HL-60 (cell line): ENCODE measurements around the gene PRICKLE2.

Experiments used
- DNase-seq, 2 experiments: peaks; one replicate each; pipeline ENCODE4 v3.0.0-alpha.2; 2010 to 2020; ENCODE audit warnings: low read depth in 1 of 2, low spot score in 1 of 2
- H3K27ac ChIP-seq: fragments of 250-450 bp; sonication (Bioruptor Pico); replicated peaks from 2 replicates; pipeline ENCODE4 v1.5.1; 2020; ENCODE audit warnings: mild to moderate bottlenecking, moderate library complexity
- H3K27me3 ChIP-seq: fragments of 250-450 bp; sonication (Bioruptor Pico); 2 replicates; pipeline ENCODE4 v1.5.1; 2021; ENCODE audit warnings: mild to moderate bottlenecking, moderate library complexity; ENCODE audit not compliant: insufficient read depth, poor library complexity, severe bottlenecking
- H3K4me3 ChIP-seq: replicated peaks from 2 replicates; pipeline ENCODE4 v1.5.1; 2011; ENCODE audit warnings: mild to moderate bottlenecking, control low read depth, low read length; ENCODE audit not compliant: insufficient read depth
- CTCF ChIP-seq: IDR thresholded peaks from one replicate; pipeline ENCODE4 v1.5.1; 2011; ENCODE audit warnings: low read length, control low read depth, inconsistent platforms; ENCODE audit not compliant: insufficient read depth
- GABPA ChIP-seq: IDR thresholded peaks from 2 replicates; pipeline ENCODE4 v1.6.1; 2012; ENCODE audit warnings: low read depth
- POLR2AphosphoS5 ChIP-seq: IDR thresholded peaks from 2 replicates; pipeline ENCODE4 v1.6.1; 2012; ENCODE audit warnings: low read depth
- SPI1 ChIP-seq: IDR thresholded peaks from 2 replicates; pipeline ENCODE4 v1.6.1; 2012; ENCODE audit warnings: low read depth, mild to moderate bottlenecking, borderline replicate concordance
- TF ChIP-seq, protein P1 (sequence below): IDR thresholded peaks from 2 replicates; pipeline ENCODE4 v1.6.1; 2012; ENCODE audit warnings: low read depth; ENCODE audit not compliant: insufficient replicate concordance

PRICKLE2 gene

DNA sequence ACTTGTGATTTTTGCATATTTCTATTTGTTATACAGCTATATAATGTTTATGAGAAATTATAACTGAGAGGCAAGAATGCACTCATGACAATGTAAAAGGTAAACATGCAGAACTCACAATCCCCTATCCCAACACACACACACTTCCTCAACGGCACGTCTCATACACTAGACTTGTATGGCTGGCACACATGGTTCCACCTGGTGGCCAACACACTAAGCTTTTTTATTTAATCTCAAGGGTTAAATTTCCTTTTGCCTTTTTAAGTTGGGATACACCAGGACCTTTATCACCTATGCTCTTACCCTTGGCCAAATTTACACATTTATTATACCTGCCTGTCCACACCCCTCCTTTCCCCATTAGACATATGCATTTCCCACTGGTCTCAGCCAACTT lies 113.4 kb downstream of the PRICKLE2 start:
- TF ChIP-seq POLR2AphosphoS5 (no peak), GABPA (no peak), SPI1 (no peak), CTCF (no peak)
- TF ChIP-seq, protein P1, sequence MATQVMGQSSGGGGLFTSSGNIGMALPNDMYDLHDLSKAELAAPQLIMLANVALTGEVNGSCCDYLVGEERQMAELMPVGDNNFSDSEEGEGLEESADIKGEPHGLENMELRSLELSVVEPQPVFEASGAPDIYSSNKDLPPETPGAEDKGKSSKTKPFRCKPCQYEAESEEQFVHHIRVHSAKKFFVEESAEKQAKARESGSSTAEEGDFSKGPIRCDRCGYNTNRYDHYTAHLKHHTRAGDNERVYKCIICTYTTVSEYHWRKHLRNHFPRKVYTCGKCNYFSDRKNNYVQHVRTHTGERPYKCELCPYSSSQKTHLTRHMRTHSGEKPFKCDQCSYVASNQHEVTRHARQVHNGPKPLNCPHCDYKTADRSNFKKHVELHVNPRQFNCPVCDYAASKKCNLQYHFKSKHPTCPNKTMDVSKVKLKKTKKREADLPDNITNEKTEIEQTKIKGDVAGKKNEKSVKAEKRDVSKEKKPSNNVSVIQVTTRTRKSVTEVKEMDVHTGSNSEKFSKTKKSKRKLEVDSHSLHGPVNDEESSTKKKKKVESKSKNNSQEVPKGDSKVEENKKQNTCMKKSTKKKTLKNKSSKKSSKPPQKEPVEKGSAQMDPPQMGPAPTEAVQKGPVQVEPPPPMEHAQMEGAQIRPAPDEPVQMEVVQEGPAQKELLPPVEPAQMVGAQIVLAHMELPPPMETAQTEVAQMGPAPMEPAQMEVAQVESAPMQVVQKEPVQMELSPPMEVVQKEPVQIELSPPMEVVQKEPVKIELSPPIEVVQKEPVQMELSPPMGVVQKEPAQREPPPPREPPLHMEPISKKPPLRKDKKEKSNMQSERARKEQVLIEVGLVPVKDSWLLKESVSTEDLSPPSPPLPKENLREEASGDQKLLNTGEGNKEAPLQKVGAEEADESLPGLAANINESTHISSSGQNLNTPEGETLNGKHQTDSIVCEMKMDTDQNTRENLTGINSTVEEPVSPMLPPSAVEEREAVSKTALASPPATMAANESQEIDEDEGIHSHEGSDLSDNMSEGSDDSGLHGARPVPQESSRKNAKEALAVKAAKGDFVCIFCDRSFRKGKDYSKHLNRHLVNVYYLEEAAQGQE = no peak
- H3K27me3 ChIP-seq = peaks cover 2% of the 10 kb centered on the region
- no peak for DNase-seq

DNA sequence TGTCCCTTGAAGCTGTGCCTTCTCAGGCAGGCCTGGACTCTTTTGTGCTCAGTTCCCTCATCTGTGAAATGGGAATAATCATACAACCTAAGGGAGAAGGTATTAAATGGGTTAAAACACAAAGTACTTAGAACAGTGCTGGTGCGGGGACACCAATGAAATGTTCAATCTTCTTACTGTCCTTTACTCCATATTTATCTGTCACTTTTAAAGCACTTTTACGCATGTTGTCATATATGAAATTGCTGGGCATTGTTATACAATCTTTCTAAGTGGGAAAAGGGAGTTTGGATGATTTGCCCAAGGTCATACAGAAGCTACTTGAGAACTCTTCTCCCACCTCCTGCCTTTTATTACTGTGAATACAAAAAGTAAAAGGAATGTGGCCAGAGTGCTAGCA lies 114.2 kb downstream of the PRICKLE2 start:
- no peak overlapping the region for H3K27ac ChIP-seq
- no peak for DNase-seq
- peaks cover 2% of the 10 kb centered on the region for H3K27me3 ChIP-seq
- TF ChIP-seq, protein P1 = no peak
- TF ChIP-seq POLR2AphosphoS5 = no peak
- TF ChIP-seq SPI1 = no peak
- H3K4me3 ChIP-seq = no peak overlapping the region

More for the DNA sequence above, 113.4 kb downstream of the PRICKLE2 start:
- no peak overlapping the region for H3K4me3 ChIP-seq
- H3K27ac ChIP-seq = no peak overlapping the region

GRCh38 chr3:64110071-64110470 lies 115.2 kb downstream of the PRICKLE2 start:
- no peak overlapping the region for H3K27ac ChIP-seq
- TF ChIP-seq GABPA (no peak), SPI1 (no peak), CTCF (no peak), POLR2AphosphoS5 (no peak)
- TF ChIP-seq, protein P1 = no peak
- DNase-seq = no peak
- no peak overlapping the region for H3K4me3 ChIP-seq
- H3K27me3 ChIP-seq = no peaks in the 10 kb centered on the region
